Neutrophil (primary cell): ENCODE measurements around the gene PALLD.

ENCODE experiments used
- H3K27ac ChIP-seq: fragments of 200-600 bp; sonication (generic); 2 replicates; pipeline ENCODE4 v1.5.1; 2016; ENCODE audit warnings: mild to moderate bottlenecking, moderate library complexity
- H3K27me3 ChIP-seq: fragments of 200-600 bp; sonication (generic); 2 replicates; pipeline ENCODE4 v1.6.0; 2016; ENCODE audit warnings: mild to moderate bottlenecking
- H3K36me3 ChIP-seq: fragments of 200-600 bp; sonication (generic); 2 replicates; pipeline ENCODE4 v1.5.1; 2017
- H3K4me1 ChIP-seq, 2 experiments: fragments of 200-600 bp in 1 of 2; sonication (generic) in 1 of 2; 1 replicate in 1 of 2; 2 replicates in 1 of 2; pipeline versions ENCODE4 v1.5.1 to v1.6.1; 2013 to 2016; ENCODE audit warnings: low read depth in 1 of 2, low read length in 1 of 2, mild to moderate bottlenecking in 1 of 2, moderate library complexity in 1 of 2; ENCODE audit not compliant: control insufficient read depth in 1 of 2, insufficient read depth in 1 of 2
- H3K4me3 ChIP-seq, 2 experiments: fragments of 200-600 bp in 1 of 2; sonication (generic) in 1 of 2; 1 replicate in 1 of 2; 2 replicates in 1 of 2; pipeline ENCODE4 v1.5.1; 2013 to 2016; ENCODE audit warnings: low read depth in 1 of 2, low read length in 1 of 2, mild to moderate bottlenecking in 1 of 2, moderate library complexity in 1 of 2
- H3K9me3 ChIP-seq: fragments of 200-600 bp; sonication (generic); 2 replicates; pipeline ENCODE4 v1.5.1; 2016
- TF ChIP-seq, protein P1 (sequence below): fragments of 200-600 bp; sonication (generic); IDR thresholded peaks from 2 replicates; pipeline ENCODE4 v1.5.1; 2016; ENCODE audit warnings: antibody characterized with exemption

PALLD gene

DNA sequence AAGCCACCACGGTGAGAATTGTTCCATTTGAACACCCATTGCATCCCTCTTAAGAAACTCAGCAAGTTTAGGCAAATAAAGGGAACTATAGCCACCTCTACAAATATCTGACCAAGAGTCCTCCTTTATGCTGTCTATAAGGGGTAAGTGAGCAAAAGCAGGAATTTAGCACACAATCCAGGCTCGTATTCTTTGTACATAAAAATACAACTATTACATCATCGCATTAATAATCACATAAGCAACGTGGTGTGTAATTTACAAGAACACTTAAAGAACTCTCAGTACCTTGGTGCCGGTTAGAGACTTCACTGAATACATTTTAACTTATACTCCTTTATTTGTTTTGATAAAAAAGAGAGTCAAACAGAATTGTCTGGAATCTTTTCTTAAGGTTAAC lies 38.8 kb downstream of the PALLD start:
- Histone ChIP-seq H3K4me1 (no peaks in the 10 kb centered on the region), H3K27ac (no peak overlapping the region), H3K4me3 (no peak overlapping the region), H3K27me3 (no peaks in the 10 kb centered on the region), H3K9me3 (no peaks in the 10 kb centered on the region), H3K36me3 (no peaks in the 10 kb centered on the region)
- TF ChIP-seq, protein P1, sequence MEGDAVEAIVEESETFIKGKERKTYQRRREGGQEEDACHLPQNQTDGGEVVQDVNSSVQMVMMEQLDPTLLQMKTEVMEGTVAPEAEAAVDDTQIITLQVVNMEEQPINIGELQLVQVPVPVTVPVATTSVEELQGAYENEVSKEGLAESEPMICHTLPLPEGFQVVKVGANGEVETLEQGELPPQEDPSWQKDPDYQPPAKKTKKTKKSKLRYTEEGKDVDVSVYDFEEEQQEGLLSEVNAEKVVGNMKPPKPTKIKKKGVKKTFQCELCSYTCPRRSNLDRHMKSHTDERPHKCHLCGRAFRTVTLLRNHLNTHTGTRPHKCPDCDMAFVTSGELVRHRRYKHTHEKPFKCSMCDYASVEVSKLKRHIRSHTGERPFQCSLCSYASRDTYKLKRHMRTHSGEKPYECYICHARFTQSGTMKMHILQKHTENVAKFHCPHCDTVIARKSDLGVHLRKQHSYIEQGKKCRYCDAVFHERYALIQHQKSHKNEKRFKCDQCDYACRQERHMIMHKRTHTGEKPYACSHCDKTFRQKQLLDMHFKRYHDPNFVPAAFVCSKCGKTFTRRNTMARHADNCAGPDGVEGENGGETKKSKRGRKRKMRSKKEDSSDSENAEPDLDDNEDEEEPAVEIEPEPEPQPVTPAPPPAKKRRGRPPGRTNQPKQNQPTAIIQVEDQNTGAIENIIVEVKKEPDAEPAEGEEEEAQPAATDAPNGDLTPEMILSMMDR = no peak

DNA sequence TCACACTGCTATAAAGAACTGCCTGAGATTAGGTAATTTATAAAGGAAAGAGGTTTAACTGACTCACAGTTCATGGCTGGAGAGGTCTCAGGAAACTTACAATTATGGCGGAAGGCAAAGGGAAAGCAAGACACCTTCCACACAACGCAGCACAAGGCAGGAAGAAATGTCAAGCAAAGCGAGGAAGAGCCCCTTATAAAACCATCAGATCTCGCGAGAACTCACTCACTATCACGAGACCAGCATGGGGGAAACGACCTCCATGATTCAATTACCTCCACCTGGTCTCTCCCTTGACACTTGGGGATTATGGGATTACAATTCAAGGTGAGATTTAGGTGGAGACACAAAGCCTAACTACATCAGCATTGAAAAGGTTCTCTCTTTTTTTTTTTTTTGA lies 39.6 kb downstream of the PALLD start:
- H3K27ac ChIP-seq = no peak overlapping the region
- H3K4me1 ChIP-seq = no peaks in the 10 kb centered on the region
- no peak overlapping the region for H3K4me3 ChIP-seq
- no peaks in the 10 kb centered on the region for H3K9me3 ChIP-seq
- H3K36me3 ChIP-seq = no peaks in the 10 kb centered on the region
- no peaks in the 10 kb centered on the region for H3K27me3 ChIP-seq
- TF ChIP-seq, protein P1 = no peak

DNA sequence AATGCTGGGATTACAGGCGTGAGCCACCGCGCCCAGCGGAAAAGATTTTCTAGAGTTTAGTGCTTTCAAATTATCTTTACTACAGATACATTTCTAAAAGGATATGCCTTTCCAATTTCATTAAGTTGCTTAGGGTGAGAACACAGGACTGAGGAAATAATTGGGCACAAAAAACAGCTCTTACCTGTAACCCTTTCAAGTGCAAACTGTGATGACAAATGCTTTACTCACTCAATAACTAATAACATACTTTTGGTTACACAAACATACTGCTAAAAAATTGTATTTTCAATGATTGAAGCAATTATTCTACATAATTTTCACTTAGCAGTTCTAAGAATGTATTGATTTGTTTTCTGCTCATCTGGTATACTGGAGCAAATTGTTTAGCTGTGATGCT lies 40.2 kb downstream of the PALLD start:
- H3K27ac ChIP-seq = no peak overlapping the region
- TF ChIP-seq, protein P1 = no peak
- H3K4me3 ChIP-seq = no peak overlapping the region
- no peaks in the 10 kb centered on the region for H3K4me1 ChIP-seq
- H3K36me3 ChIP-seq = no peaks in the 10 kb centered on the region
- H3K27me3 ChIP-seq = no peaks in the 10 kb centered on the region
- H3K9me3 ChIP-seq = no peaks in the 10 kb centered on the region

DNA sequence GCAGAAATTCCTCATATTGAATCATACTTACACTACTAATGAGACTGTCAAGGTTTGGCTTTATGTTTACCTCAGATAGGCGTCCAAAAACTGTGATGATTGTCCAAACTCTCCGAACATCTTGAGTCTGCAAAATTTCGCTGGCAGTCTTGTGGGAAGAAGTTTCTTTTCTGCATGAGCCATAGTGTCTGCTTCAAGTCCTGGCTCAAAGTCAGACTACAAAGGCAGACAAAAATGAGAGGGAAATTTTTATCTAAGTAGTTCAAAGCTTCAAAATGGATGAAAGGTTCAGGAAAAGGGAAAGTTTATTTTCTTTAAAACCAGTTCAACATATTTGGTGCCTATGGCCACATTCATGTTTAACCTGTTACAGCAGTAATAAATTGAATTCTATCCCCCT lies 40.7 kb downstream of the PALLD start:
- Histone ChIP-seq H3K4me1 (no peaks in the 10 kb centered on the region), H3K27ac (no peak overlapping the region), H3K36me3 (no peaks in the 10 kb centered on the region), H3K4me3 (no peak overlapping the region), H3K9me3 (no peaks in the 10 kb centered on the region), H3K27me3 (no peaks in the 10 kb centered on the region)
- TF ChIP-seq, protein P1 = no peak

DNA sequence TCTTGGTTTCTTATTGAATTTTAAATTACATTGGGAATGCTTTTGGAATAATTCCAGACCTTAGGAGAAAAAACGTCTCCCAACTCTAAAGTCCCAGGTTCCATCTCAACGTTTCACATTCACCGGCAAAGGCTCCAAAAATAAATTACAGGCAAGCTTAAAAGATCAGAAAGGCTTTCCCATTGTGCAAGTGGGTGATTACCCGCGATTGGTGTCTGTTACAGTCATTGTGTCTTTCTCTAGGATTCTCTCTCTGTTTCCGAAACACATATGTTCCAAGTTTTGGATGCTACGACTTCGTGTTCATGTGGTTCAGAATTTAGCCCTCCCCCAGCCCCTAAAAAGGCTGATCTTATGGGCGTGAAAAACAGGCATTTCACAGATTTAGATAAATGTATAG lies 41.8 kb downstream of the PALLD start:
- Histone ChIP-seq H3K9me3 (no peaks in the 10 kb centered on the region), H3K27me3 (no peaks in the 10 kb centered on the region), H3K27ac (no peak overlapping the region), H3K4me1 (no peaks in the 10 kb centered on the region), H3K36me3 (no peaks in the 10 kb centered on the region), H3K4me3 (no peak overlapping the region)
- TF ChIP-seq, protein P1 = no peak

- H3K4me3 ChIP-seq = no peak overlapping the region
- H3K27ac ChIP-seq = no peak overlapping the region
- no peaks in the 10 kb centered on the region for H3K27me3 ChIP-seq
- H3K4me1 ChIP-seq = no peaks in the 10 kb centered on the region
- H3K36me3 ChIP-seq = no peaks in the 10 kb centered on the region
- no peaks in the 10 kb centered on the region for H3K9me3 ChIP-seq
- TF ChIP-seq, protein P1 = no peak
Measured at GRCh38 chr4:168540086-168540485, 43.2 kb downstream of the PALLD start.
